ENCODE results near the gene RUNDC1.

- no peak for TF ChIP-seq CTCF (IDR thresholded peaks at IDR 0.05; ENCODE audit: low read depth, low read length)
- no peak for TF ChIP-seq EZH2phosphoT487 (IDR thresholded peaks at IDR 0.05; ENCODE audit: low read depth)
These were observed 12.5 kb downstream of the RUNDC1 start for GRCh38 chr17:42992872-42993271.

Measured in OCI-LY3 (cell line).